ENCODE results near the gene SOST.

SOST gene

GRCh38 chr17:43740541-43740940 lies 18.1 kb downstream of the SOST start:
- no peak for DNase-seq

GRCh38 chr17:43737722-43738121 lies 20.9 kb downstream of the SOST start:
- DNase-seq: no peak

- no peak for DNase-seq
Observed at GRCh38 chr17:43736389-43736788, 22.2 kb downstream of the SOST start.

GRCh38 chr17:43734376-43734775 lies 24.2 kb downstream of the SOST start:
- no peak for DNase-seq

- DNase-seq: no peak
Observed at GRCh38 chr17:43733956-43734355, 24.6 kb downstream of the SOST start.

GRCh38 chr17:43732958-43733357 lies 25.6 kb downstream of the SOST start:
- DNase-seq: no peak

GRCh38 chr17:43728081-43728480 lies 30.5 kb downstream of the SOST start:
- no peak for DNase-seq

GRCh38 chr17:43723697-43724359 lies 34.8 kb downstream of the SOST start:
- DNase-seq: no peak

GRCh38 chr17:43722870-43723665 lies 35.5 kb downstream of the SOST start:
- DNase-seq: no peak

GRCh38 chr17:43722269-43722619 lies 36.3 kb downstream of the SOST start:
- no peak for DNase-seq

GRCh38 chr17:43721537-43722268 lies 36.9 kb downstream of the SOST start:
- DNase-seq: no peak

GRCh38 chr17:43720311-43721060 lies 38.1 kb downstream of the SOST start:
- peak; percentile 55 for DNase-seq

GRCh38 chr17:43719578-43719977 lies 39.0 kb downstream of the SOST start:
- no peak for DNase-seq

- no peak for DNase-seq
Observed at GRCh38 chr17:43718544-43718943, 40.0 kb downstream of the SOST start.

- no peak for DNase-seq
Observed at GRCh38 chr17:43717913-43718312, 40.7 kb downstream of the SOST start.

- no peak for DNase-seq
Observed at GRCh38 chr17:43714465-43715149, 44.0 kb downstream of the SOST start.

GRCh38 chr17:43713494-43714162 lies 45.0 kb downstream of the SOST start:
- DNase-seq: no peak

GRCh38 chr17:43712397-43712796 lies 46.2 kb downstream of the SOST start:
- no peak for DNase-seq

GRCh38 chr17:43710101-43710500 lies 48.5 kb downstream of the SOST start:
- DNase-seq: no peak

- no peak for DNase-seq
Observed at GRCh38 chr17:43709210-43709609, 49.4 kb downstream of the SOST start.

GRCh38 chr17:43707184-43707583 lies 51.4 kb downstream of the SOST start:
- DNase-seq: no peak

- DNase-seq: no peak
Observed at GRCh38 chr17:43706235-43706634, 52.4 kb downstream of the SOST start.

Measured in activated T-cell treated with anti-CD3 and anti-CD28 coated beads for 4 hours (primary cell).